HCT116 (cell line): Measurements from ENCODE around the gene SPAG5.

Source experiments
- CEBPB ChIP-seq: IDR thresholded peaks from 2 replicates; pipeline ENCODE4 v1.6.1; 2012; ENCODE audit warnings: low read depth
- ELF1 ChIP-seq: IDR thresholded peaks from 2 replicates; pipeline ENCODE4 v1.6.1; 2012; ENCODE audit warnings: low read depth, borderline replicate concordance
- EZH2 ChIP-seq: fragments of 200-600 bp; sonication (generic); IDR thresholded peaks from 2 replicates; pipeline ENCODE4 v1.6.1; 2017; ENCODE audit warnings: antibody characterized with exemption, mixed run types
- POLR2A ChIP-seq: IDR thresholded peaks from 2 replicates; pipeline ENCODE4 v1.7.0; 2011; ENCODE audit warnings: borderline replicate concordance; ENCODE audit not compliant: insufficient read depth, insufficient read length; ENCODE audit errors: extremely low read depth
- SIN3A ChIP-seq: IDR thresholded peaks from 2 replicates; pipeline ENCODE4 v1.6.1; 2012; ENCODE audit warnings: low read depth
- YY1 ChIP-seq: IDR thresholded peaks from 2 replicates; pipeline ENCODE4 v1.6.1; 2011; ENCODE audit warnings: low read length, low read depth, moderate library complexity, mild to moderate bottlenecking; ENCODE audit not compliant: insufficient replicate concordance; ENCODE audit errors: extremely low read depth
- TF ChIP-seq, protein P1 (sequence below), 3 experiments: fragments of 200-600 bp in 1 of 3; sonication (generic) in 1 of 3; IDR thresholded peaks in 2 of 3; conservative IDR thresholded peaks in 1 of 3; 2 replicates each; pipeline ENCODE4 v1.5.1; 2012 to 2017; ENCODE audit warnings: low read depth in 2 of 3, low read length in 2 of 3, antibody characterized with exemption in 1 of 3, borderline replicate concordance in 1 of 3, control low read depth in 1 of 3, mild to moderate bottlenecking in 1 of 3, mixed read lengths in 1 of 3, mixed run types in 1 of 3, moderate library complexity in 1 of 3; ENCODE audit not compliant: insufficient read depth in 1 of 3
- TF ChIP-seq, protein P2 (sequence below): IDR thresholded peaks from 2 replicates; pipeline ENCODE4 v1.6.1; 2012; ENCODE audit warnings: low read depth
- TF ChIP-seq, protein P3 (sequence below): IDR thresholded peaks from 2 replicates; pipeline ENCODE4 v1.6.1; 2012
- TF ChIP-seq, protein P4 (sequence below): IDR thresholded peaks from 2 replicates; pipeline ENCODE4 v1.6.1; 2012

- TF ChIP-seq, protein P1, sequence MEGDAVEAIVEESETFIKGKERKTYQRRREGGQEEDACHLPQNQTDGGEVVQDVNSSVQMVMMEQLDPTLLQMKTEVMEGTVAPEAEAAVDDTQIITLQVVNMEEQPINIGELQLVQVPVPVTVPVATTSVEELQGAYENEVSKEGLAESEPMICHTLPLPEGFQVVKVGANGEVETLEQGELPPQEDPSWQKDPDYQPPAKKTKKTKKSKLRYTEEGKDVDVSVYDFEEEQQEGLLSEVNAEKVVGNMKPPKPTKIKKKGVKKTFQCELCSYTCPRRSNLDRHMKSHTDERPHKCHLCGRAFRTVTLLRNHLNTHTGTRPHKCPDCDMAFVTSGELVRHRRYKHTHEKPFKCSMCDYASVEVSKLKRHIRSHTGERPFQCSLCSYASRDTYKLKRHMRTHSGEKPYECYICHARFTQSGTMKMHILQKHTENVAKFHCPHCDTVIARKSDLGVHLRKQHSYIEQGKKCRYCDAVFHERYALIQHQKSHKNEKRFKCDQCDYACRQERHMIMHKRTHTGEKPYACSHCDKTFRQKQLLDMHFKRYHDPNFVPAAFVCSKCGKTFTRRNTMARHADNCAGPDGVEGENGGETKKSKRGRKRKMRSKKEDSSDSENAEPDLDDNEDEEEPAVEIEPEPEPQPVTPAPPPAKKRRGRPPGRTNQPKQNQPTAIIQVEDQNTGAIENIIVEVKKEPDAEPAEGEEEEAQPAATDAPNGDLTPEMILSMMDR (IDR thresholded peaks at IDR 0.05 in 2 of 3, conservative IDR thresholded peaks at IDR 0.05 in 1 of 3; ENCODE audit: borderline replicate concordance in 1 of 3, insufficient read depth in 1 of 3, low read depth in 2 of 3, low read length in 2 of 3), result no peak
- TF ChIP-seq, protein P2, sequence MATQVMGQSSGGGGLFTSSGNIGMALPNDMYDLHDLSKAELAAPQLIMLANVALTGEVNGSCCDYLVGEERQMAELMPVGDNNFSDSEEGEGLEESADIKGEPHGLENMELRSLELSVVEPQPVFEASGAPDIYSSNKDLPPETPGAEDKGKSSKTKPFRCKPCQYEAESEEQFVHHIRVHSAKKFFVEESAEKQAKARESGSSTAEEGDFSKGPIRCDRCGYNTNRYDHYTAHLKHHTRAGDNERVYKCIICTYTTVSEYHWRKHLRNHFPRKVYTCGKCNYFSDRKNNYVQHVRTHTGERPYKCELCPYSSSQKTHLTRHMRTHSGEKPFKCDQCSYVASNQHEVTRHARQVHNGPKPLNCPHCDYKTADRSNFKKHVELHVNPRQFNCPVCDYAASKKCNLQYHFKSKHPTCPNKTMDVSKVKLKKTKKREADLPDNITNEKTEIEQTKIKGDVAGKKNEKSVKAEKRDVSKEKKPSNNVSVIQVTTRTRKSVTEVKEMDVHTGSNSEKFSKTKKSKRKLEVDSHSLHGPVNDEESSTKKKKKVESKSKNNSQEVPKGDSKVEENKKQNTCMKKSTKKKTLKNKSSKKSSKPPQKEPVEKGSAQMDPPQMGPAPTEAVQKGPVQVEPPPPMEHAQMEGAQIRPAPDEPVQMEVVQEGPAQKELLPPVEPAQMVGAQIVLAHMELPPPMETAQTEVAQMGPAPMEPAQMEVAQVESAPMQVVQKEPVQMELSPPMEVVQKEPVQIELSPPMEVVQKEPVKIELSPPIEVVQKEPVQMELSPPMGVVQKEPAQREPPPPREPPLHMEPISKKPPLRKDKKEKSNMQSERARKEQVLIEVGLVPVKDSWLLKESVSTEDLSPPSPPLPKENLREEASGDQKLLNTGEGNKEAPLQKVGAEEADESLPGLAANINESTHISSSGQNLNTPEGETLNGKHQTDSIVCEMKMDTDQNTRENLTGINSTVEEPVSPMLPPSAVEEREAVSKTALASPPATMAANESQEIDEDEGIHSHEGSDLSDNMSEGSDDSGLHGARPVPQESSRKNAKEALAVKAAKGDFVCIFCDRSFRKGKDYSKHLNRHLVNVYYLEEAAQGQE, result no peak
- TF ChIP-seq POLR2A (no peak), YY1 (no peak), CEBPB (no peak), ELF1 (no peak), EZH2 (no peak), SIN3A (no peak)
- TF ChIP-seq, protein P3, sequence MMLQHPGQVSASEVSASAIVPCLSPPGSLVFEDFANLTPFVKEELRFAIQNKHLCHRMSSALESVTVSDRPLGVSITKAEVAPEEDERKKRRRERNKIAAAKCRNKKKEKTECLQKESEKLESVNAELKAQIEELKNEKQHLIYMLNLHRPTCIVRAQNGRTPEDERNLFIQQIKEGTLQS, result no peak
- TF ChIP-seq, protein P4, sequence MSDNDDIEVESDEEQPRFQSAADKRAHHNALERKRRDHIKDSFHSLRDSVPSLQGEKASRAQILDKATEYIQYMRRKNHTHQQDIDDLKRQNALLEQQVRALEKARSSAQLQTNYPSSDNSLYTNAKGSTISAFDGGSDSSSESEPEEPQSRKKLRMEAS, result no peak
Measured at GRCh38 chr17:28551421-28552175, 47.2 kb downstream of the SPAG5 start.
